ENCODE results near the gene ARHGEF38. TPM values are rescaled to one million over a fixed set of nuclear protein-coding genes. Genes with fewer than 3 reads are reported as not detected.

Gene ARHGEF38
- total and polyA plus RNA-seq, 12 donors, result 0.28 TPM; not detected in 11

GRCh38 chr4:105596684-105597083 is 44.3 kb downstream of the ARHGEF38 start:
- Histone ChIP-seq H3K9me3 (no peaks in the 10 kb centered on the region), H3K36me3 (no peaks in the 10 kb centered on the region), H3K27ac (no peak overlapping the region), H3K27me3 (no peaks in the 10 kb centered on the region), H3K4me3 (no peak overlapping the region), H3K4me1 (peaks cover 0 to 23% (median 0%) of the 10 kb centered on the region in 9 donors)
- intact Hi-C loops (cut with DNase I), result no loop called here
- DNase-seq (no peak), ATAC-seq (no peak)
- no peak for TF ChIP-seq CTCF (IDR thresholded peaks at IDR 0.05)
- 58 to 70% methylated on average over 6 of the region's 6 CpGs for WGBS, 2 donors

GRCh38 chr4:105598052-105598451 is 45.6 kb downstream of the ARHGEF38 start:
- ATAC-seq, result no peak
- no peaks in the 10 kb centered on the region for H3K9me3 ChIP-seq
- no peak for DNase-seq
- H3K27me3 ChIP-seq, result no peaks in the 10 kb centered on the region
- H3K4me3 ChIP-seq, result no peak overlapping the region
- no peak overlapping the region for H3K27ac ChIP-seq
- no peaks in the 10 kb centered on the region for H3K36me3 ChIP-seq
- intact Hi-C loops (cut with DNase I), result no loop called here
- 68 to 78% methylated on average over 4 of the region's 4 CpGs for WGBS, 2 donors
- peaks cover 0 to 23% (median 0%) of the 10 kb centered on the region in 9 donors for H3K4me1 ChIP-seq
- TF ChIP-seq CTCF (IDR thresholded peaks at IDR 0.05), result no peak

GRCh38 chr4:105598787-105599186 is 46.4 kb downstream of the ARHGEF38 start:
- Histone ChIP-seq H3K27me3 (no peaks in the 10 kb centered on the region), H3K27ac (no peak overlapping the region), H3K4me1 (peaks cover 0 to 23% (median 0%) of the 10 kb centered on the region in 9 donors), H3K9me3 (no peaks in the 10 kb centered on the region), H3K4me3 (no peak overlapping the region), H3K36me3 (no peaks in the 10 kb centered on the region)
- WGBS, 2 donors, result 9 to 23% methylated on average over 1 of the region's 1 CpG
- TF ChIP-seq CTCF (IDR thresholded peaks at IDR 0.05), result no peak
- intact Hi-C loops (cut with DNase I), result no loop called here
- DNase-seq, result no peak
- peak in 2 of 8 donors; percentile 57 to 67 for ATAC-seq

- intact Hi-C loops (cut with DNase I), result no loop called here
- DNase-seq (no peak), ATAC-seq (peak in 1 of 8 donors; percentile 49)
These were observed 47.1 kb downstream of the ARHGEF38 start for GRCh38 chr4:105599482-105599881.

More at GRCh38 chr4:105599482-105599881, 47.1 kb downstream of the ARHGEF38 start:
- 36 to 58% methylated on average over 3 of the region's 3 CpGs for WGBS, 2 donors
- H3K36me3 ChIP-seq, result no peaks in the 10 kb centered on the region
- H3K27me3 ChIP-seq, result no peaks in the 10 kb centered on the region
- peaks cover 0 to 23% (median 0%) of the 10 kb centered on the region in 9 donors for H3K4me1 ChIP-seq
- TF ChIP-seq CTCF (IDR thresholded peaks at IDR 0.05), result no peak
- H3K9me3 ChIP-seq, result no peaks in the 10 kb centered on the region
- no peak overlapping the region for H3K4me3 ChIP-seq
- no peak overlapping the region for H3K27ac ChIP-seq
